Stimulated activated CD8-positive, alpha-beta memory T cell treated with anti-CD3 and anti-CD28 coated beads, Interleukin-4, amount 100 ng/mL, for 24 hours (primary cell): Measurements from ENCODE around the gene TOGARAM2.

ENCODE experiments used
- DNase-seq: peaks from one replicate; pipeline ENCODE4 v3.0.0-alpha.2; 2020; ENCODE audit warnings: low read depth

TOGARAM2 gene

GRCh38 chr2:29000481-29000880, 19.4 kb downstream of the TOGARAM2 start:
- DNase-seq, result no peak

- DNase-seq, result no peak
These were observed 19.9 kb downstream of the TOGARAM2 start for GRCh38 chr2:29000956-29001355.

GRCh38 chr2:29001806-29002205, 20.7 kb downstream of the TOGARAM2 start:
- DNase-seq, result no peak

- no peak for DNase-seq
These were observed 23.7 kb downstream of the TOGARAM2 start for GRCh38 chr2:29004755-29005154.

- no peak for DNase-seq
These were observed 24.2 kb downstream of the TOGARAM2 start for GRCh38 chr2:29005331-29005730.

GRCh38 chr2:29006092-29006979, 25.2 kb downstream of the TOGARAM2 start:
- no peak for DNase-seq

- DNase-seq, result no peak
These were observed 25.8 kb downstream of the TOGARAM2 start for GRCh38 chr2:29006980-29007301.

- no peak for DNase-seq
These were observed 28.2 kb downstream of the TOGARAM2 start for GRCh38 chr2:29009270-29009669.

- no peak for DNase-seq
These were observed 28.9 kb downstream of the TOGARAM2 start for GRCh38 chr2:29009711-29010677.

- DNase-seq, result no peak
These were observed 29.8 kb downstream of the TOGARAM2 start for GRCh38 chr2:29010946-29011345.

- peak; percentile 58 for DNase-seq
These were observed 30.4 kb downstream of the TOGARAM2 start for GRCh38 chr2:29011418-29012060.

GRCh38 chr2:29012211-29012681, 31.1 kb downstream of the TOGARAM2 start:
- no peak for DNase-seq

GRCh38 chr2:29013057-29013780, 32.1 kb downstream of the TOGARAM2 start:
- DNase-seq, result no peak

GRCh38 chr2:29014331-29014730, 33.2 kb downstream of the TOGARAM2 start:
- no peak for DNase-seq

- DNase-seq, result peak; percentile 56
These were observed 33.8 kb downstream of the TOGARAM2 start for GRCh38 chr2:29014811-29015421.

GRCh38 chr2:29015701-29016470, 34.8 kb downstream of the TOGARAM2 start:
- DNase-seq, result no peak

- no peak for DNase-seq
These were observed 35.4 kb downstream of the TOGARAM2 start for GRCh38 chr2:29016504-29016903.

- no peak for DNase-seq
These were observed 36.8 kb downstream of the TOGARAM2 start for GRCh38 chr2:29017716-29018435.

- DNase-seq, result no peak
These were observed 40.8 kb downstream of the TOGARAM2 start for GRCh38 chr2:29021886-29022285.

- DNase-seq, result no peak
These were observed 41.6 kb downstream of the TOGARAM2 start for GRCh38 chr2:29022679-29023078.
